ENCODE measurements around the gene STH. TPM values are rescaled to one million over a fixed set of nuclear protein-coding genes. Genes with fewer than 3 reads are reported as not detected.

Gene STH
- total and polyA plus RNA-seq, 2 donors from 2014 or later: not detected

- H3K36me3 ChIP-seq (ENCODE audit: control insufficient read depth in 2 of 3, insufficient read depth in 3 of 3, low read length in 3 of 3): no peaks in the 10 kb centered on the region
- intact Hi-C loops (cut with DNase I): no loop called here
Observed at GRCh38 chr17:45962221-45962972, 36.7 kb upstream of the STH start.

GRCh38 chr17:45963283-45963682 is 35.8 kb upstream of the STH start:
- H3K4me1 ChIP-seq (ENCODE audit: control insufficient read depth in 2 of 3, insufficient read depth in 2 of 3, low read depth in 1 of 3, low read length in 3 of 3): no peaks in the 10 kb centered on the region
- no peak overlapping the region for H3K4me3 ChIP-seq (ENCODE audit: low read length in 3 of 3)
- no peaks in the 10 kb centered on the region for H3K27me3 ChIP-seq (ENCODE audit: control insufficient read depth, insufficient read depth, low read length)
- H3K27ac ChIP-seq (ENCODE audit: low read depth in 2 of 2, low read length in 2 of 2): no peak overlapping the region
- intact Hi-C loops (cut with DNase I): no loop called here
- FAIRE-seq (no peak), DNase-seq (no peak)
- no peaks in the 10 kb centered on the region for H3K9me3 ChIP-seq (ENCODE audit: control insufficient read depth in 2 of 3, insufficient read depth in 1 of 3, low read length in 3 of 3)
- H3K36me3 ChIP-seq (ENCODE audit: control insufficient read depth in 2 of 3, insufficient read depth in 3 of 3, low read length in 3 of 3): no peaks in the 10 kb centered on the region
- H3K9ac ChIP-seq (ENCODE audit: low read length in 3 of 3): no peak overlapping the region
- TF ChIP-seq CTCF (IDR thresholded peaks at IDR 0.05; ENCODE audit: borderline replicate concordance, extremely low read depth, insufficient read depth): no peak

More at GRCh38 chr17:45962221-45962972, 36.7 kb upstream of the STH start:
- Histone ChIP-seq H3K4me3 (ENCODE audit: low read length in 3 of 3) (no peak overlapping the region), H3K9ac (ENCODE audit: low read length in 3 of 3) (no peak overlapping the region), H3K4me1 (ENCODE audit: control insufficient read depth in 2 of 3, insufficient read depth in 2 of 3, low read depth in 1 of 3, low read length in 3 of 3) (no peaks in the 10 kb centered on the region), H3K27me3 (ENCODE audit: control insufficient read depth, insufficient read depth, low read length) (no peaks in the 10 kb centered on the region), H3K27ac (ENCODE audit: low read depth in 2 of 2, low read length in 2 of 2) (no peak overlapping the region), H3K9me3 (ENCODE audit: control insufficient read depth in 2 of 3, insufficient read depth in 1 of 3, low read length in 3 of 3) (no peaks in the 10 kb centered on the region)
- TF ChIP-seq CTCF (IDR thresholded peaks at IDR 0.05; ENCODE audit: borderline replicate concordance, extremely low read depth, insufficient read depth): no peak
- FAIRE-seq (no peak), DNase-seq (no peak)

GRCh38 chr17:45963889-45964288 is 35.2 kb upstream of the STH start:
- intact Hi-C loops (cut with DNase I): no loop called here
- H3K9ac ChIP-seq (ENCODE audit: low read length in 3 of 3): no peak overlapping the region
- no peaks in the 10 kb centered on the region for H3K27me3 ChIP-seq (ENCODE audit: control insufficient read depth, insufficient read depth, low read length)
- no peak overlapping the region for H3K27ac ChIP-seq (ENCODE audit: low read depth in 2 of 2, low read length in 2 of 2)
- DNase-seq (no peak), FAIRE-seq (no peak)
- no peaks in the 10 kb centered on the region for H3K9me3 ChIP-seq (ENCODE audit: control insufficient read depth in 2 of 3, insufficient read depth in 1 of 3, low read length in 3 of 3)
- no peaks in the 10 kb centered on the region for H3K4me1 ChIP-seq (ENCODE audit: control insufficient read depth in 2 of 3, insufficient read depth in 2 of 3, low read depth in 1 of 3, low read length in 3 of 3)
- no peaks in the 10 kb centered on the region for H3K36me3 ChIP-seq (ENCODE audit: control insufficient read depth in 2 of 3, insufficient read depth in 3 of 3, low read length in 3 of 3)
- no peak for TF ChIP-seq CTCF (IDR thresholded peaks at IDR 0.05; ENCODE audit: borderline replicate concordance, extremely low read depth, insufficient read depth)
- no peak overlapping the region for H3K4me3 ChIP-seq (ENCODE audit: low read length in 3 of 3)
